HepG2 (cell line): ENCODE measurements around the gene SLC31A2.

Experiments used
- MEIS1 ChIP-seq: sonication (generic); formaldehyde crosslinking; IDR thresholded peaks from 2 replicates; pipeline ENCODE4 v1.9.0; 2021; ENCODE audit warnings: mild to moderate bottlenecking, missing genetic modification reagents, moderate library complexity, borderline replicate concordance
- SNRNP70 ChIP-seq: fragments of 200-400 bp; formaldehyde crosslinking; IDR thresholded peaks from 2 replicates; pipeline ENCODE4 v1.6.1; 2017; ENCODE audit warnings: mild to moderate bottlenecking, low read depth, low read length, moderate library complexity

DNA sequence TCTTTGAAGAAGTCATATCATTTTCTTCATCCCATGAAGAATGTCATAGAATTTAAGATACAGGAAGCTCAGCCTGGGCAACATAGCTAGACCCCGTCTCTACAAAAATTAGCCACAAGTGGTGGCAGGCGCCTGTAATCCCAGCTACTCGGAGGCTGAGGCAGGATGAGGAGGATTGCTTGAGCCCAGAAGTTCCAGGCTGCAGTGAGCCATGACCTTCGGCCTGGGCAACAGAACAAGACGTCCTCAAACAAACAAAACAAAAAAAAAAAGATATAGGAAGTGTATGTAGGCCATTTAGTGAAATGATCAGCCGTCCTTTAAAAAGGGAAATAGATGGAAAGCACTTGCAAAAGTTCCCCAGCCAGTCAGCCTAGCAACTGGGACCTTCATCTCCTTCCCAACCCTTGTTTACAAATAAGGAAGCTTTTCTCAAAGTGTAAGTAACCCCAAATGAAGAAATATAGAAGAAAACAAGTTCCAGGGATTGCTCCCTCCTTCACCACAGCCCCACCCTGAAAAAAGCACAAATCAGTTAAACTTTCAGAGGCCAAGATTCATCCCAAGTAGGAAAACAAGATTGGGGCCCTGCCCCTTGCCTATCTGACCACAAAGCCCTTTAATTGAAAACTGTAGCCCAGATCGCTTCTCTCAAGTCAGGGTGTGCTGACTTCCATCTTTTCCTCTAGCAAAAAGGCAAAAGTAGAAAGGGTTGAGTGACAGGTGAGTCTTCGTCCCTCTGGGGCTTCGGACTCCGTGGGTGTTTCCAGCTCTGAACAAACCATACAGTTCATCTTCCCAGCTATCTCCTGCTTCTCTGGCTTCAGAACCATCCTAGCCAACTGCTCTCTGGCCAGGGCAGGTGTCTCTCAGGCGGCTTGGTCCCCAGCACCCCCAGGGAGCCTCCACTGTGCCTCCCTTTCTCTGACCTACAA lies 1.2 kb downstream of the SLC31A2 start:
- TF ChIP-seq SNRNP70 (no peak), MEIS1 (CRISPR knock-in tag) (no peak)
